Osteoblast (primary cell): ENCODE results near the gene FYCO1. TPM values are rescaled to one million over a fixed set of nuclear protein-coding genes. Genes with fewer than 3 reads are reported as not detected.
A peak's percentile ranks its signal among the peaks of the same experiment; 100 is the strongest.
"Not testable (repeated sequence)": the region's sequence is repeated elsewhere in the genome, so short reads cannot be mapped to it uniquely, and the experiment has no call there.

ENCODE experiments used
- DNase-seq: peaks from one replicate; pipeline ENCODE4 v3.0.0; 2011; ENCODE audit warnings: low spot score, mixed read lengths; ENCODE audit not compliant: insufficient read length; ENCODE audit errors: missing footprints
- H2AFZ ChIP-seq: 2 replicates; pipeline ENCODE4 v1.6.0; 2011; ENCODE audit warnings: mild to moderate bottlenecking, low read length
- H3K27ac ChIP-seq: 2 replicates; pipeline ENCODE4 v1.5.1; 2011; ENCODE audit warnings: mild to moderate bottlenecking, low read depth, low read length, moderate library complexity
- H3K27me3 ChIP-seq: 2 replicates; pipeline ENCODE4 v1.6.0; 2012; ENCODE audit warnings: mild to moderate bottlenecking, control low read depth, inconsistent platforms, low read length, moderate library complexity; ENCODE audit not compliant: insufficient read depth
- H3K36me3 ChIP-seq: 2 replicates; pipeline ENCODE4 v1.5.1; 2011; ENCODE audit warnings: mild to moderate bottlenecking, low read length, control low read depth, moderate library complexity; ENCODE audit not compliant: insufficient read depth
- H3K4me1 ChIP-seq: 2 replicates; pipeline ENCODE4 v1.5.1; 2011; ENCODE audit warnings: mild to moderate bottlenecking, low read length, control low read depth, moderate library complexity; ENCODE audit not compliant: insufficient read depth
- H3K4me2 ChIP-seq: 2 replicates; pipeline ENCODE4 v1.6.0; 2011; ENCODE audit warnings: mild to moderate bottlenecking, low read length; ENCODE audit not compliant: insufficient read depth
- H3K4me3 ChIP-seq: fragments of 200-600 bp; sonication (generic); 3 replicates; pipeline ENCODE4 v1.5.1; 2012; ENCODE audit warnings: mild to moderate bottlenecking, low read length, inconsistent platforms; ENCODE audit not compliant: insufficient read depth
- H3K79me2 ChIP-seq: 2 replicates; pipeline ENCODE4 v1.6.0; 2012; ENCODE audit warnings: mild to moderate bottlenecking, low read length, control low read depth, inconsistent platforms; ENCODE audit not compliant: insufficient read depth
- H3K9me3 ChIP-seq: 2 replicates; pipeline ENCODE4 v1.5.1; 2011; ENCODE audit warnings: low read depth, low read length, control low read depth
- H4K20me1 ChIP-seq: 2 replicates; pipeline ENCODE4 v1.6.0; 2012; ENCODE audit warnings: mild to moderate bottlenecking, low read length, control low read depth; ENCODE audit not compliant: insufficient read depth
- CTCF ChIP-seq: IDR thresholded peaks from 2 replicates; pipeline ENCODE4 v1.5.1; 2011; ENCODE audit warnings: mild to moderate bottlenecking, low read depth, low read length, moderate library complexity; ENCODE audit errors: extremely low read depth
- total RNA-seq: library from RNA; depleted of rRNA; stranded (reverse); fragments of >200 nt; gene quantifications from 2 replicates; pipeline ENCODE4 v1.2.3, GENCODE V29; 2012

The FYCO1 gene
- total RNA-seq, 1 donor: 25.0 TPM

- peaks cover 6% of the 10 kb centered on the region for H3K27me3 ChIP-seq
Measured at GRCh38 chr3:46001178-46001577, 5.6 kb upstream of the FYCO1 start.

GRCh38 chr3:45997942-45998341 lies 2.3 kb upstream of the FYCO1 start:
- H3K79me2 ChIP-seq: peaks cover 16% of the 10 kb centered on the region
- TF ChIP-seq CTCF: no peak
- no peaks in the 10 kb centered on the region for H4K20me1 ChIP-seq
- H3K9me3 ChIP-seq: no peaks in the 10 kb centered on the region
- H3K27ac ChIP-seq: no peak overlapping the region
- peaks cover 6% of the 10 kb centered on the region for H3K27me3 ChIP-seq
- no peak overlapping the region for H3K4me2 ChIP-seq
- H3K36me3 ChIP-seq: no peaks in the 10 kb centered on the region
- DNase-seq: no peak
- H3K4me3 ChIP-seq: no peak overlapping the region
- no peak overlapping the region for H2AFZ ChIP-seq
- peaks cover 15% of the 10 kb centered on the region for H3K4me1 ChIP-seq

More at GRCh38 chr3:46001178-46001577, 5.6 kb upstream of the FYCO1 start:
- no peak for TF ChIP-seq CTCF
- H3K79me2 ChIP-seq: no peaks in the 10 kb centered on the region
- H2AFZ ChIP-seq: no peak overlapping the region
- no peaks in the 10 kb centered on the region for H4K20me1 ChIP-seq
- H3K4me1 ChIP-seq: peaks cover 2% of the 10 kb centered on the region
- no peaks in the 10 kb centered on the region for H3K9me3 ChIP-seq
- no peak overlapping the region for H3K4me2 ChIP-seq
- H3K27ac ChIP-seq: no peak overlapping the region
- no peak for DNase-seq
- H3K36me3 ChIP-seq: no peaks in the 10 kb centered on the region
- no peak overlapping the region for H3K4me3 ChIP-seq

- not testable (repeated sequence) for H3K4me2 ChIP-seq, H3K27me3 ChIP-seq, DNase-seq, H2AFZ ChIP-seq, H3K27ac ChIP-seq, H4K20me1 ChIP-seq, H3K9me3 ChIP-seq, H3K36me3 ChIP-seq, H3K4me3 ChIP-seq
- Histone ChIP-seq H3K79me2 (peaks cover 16% of the 10 kb centered on the region), H3K4me1 (peaks cover 19% of the 10 kb centered on the region)
Measured at GRCh38 chr3:45997499-45997898, 1.9 kb upstream of the FYCO1 start.

GRCh38 chr3:45994419-45995235 lies 997 bp downstream of the FYCO1 start:
- H3K79me2 ChIP-seq: peaks cover 39% of the 10 kb centered on the region
- peaks cover 30% of the 10 kb centered on the region for H3K4me1 ChIP-seq
- H2AFZ ChIP-seq: peak overlapping the region; percentile 97
- peak overlapping the region; percentile 89 for H3K4me2 ChIP-seq
- H4K20me1 ChIP-seq: no peaks in the 10 kb centered on the region
- H3K27ac ChIP-seq: peak overlapping the region; percentile 83
- TF ChIP-seq CTCF: no peak
- H3K9me3 ChIP-seq: no peaks in the 10 kb centered on the region
- no peak for DNase-seq
- H3K36me3 ChIP-seq: no peaks in the 10 kb centered on the region
- peaks cover 3% of the 10 kb centered on the region for H3K27me3 ChIP-seq
- peak overlapping the region; percentile 94 for H3K4me3 ChIP-seq
